Thyroid gland (tissue), 4 donors: ENCODE data around the gene HMCES.

Experiments used
- CTCF ChIP-seq, 6 experiments: fragments of 200-600 bp in 3 of 6; fragments of 450-650 bp in 3 of 6; sonication (generic) in 3 of 6; IDR thresholded peaks; one replicate each; pipeline ENCODE4 v1.5.1; 2016 to 2019; ENCODE audit warnings: antibody characterized with exemption in 6 of 6, mild to moderate bottlenecking in 2 of 6, inconsistent platforms in 1 of 6, moderate library complexity in 1 of 6
- POLR2A ChIP-seq, 2 donors: fragments of 450-650 bp; IDR thresholded peaks; one replicate each; pipeline ENCODE4 v1.6.1; 2017; ENCODE audit warnings: antibody characterized with exemption in 2 of 2, mild to moderate bottlenecking in 2 of 2, moderate library complexity in 1 of 2

GRCh38 chr3:129323651-129324294 is 45.1 kb downstream of the HMCES start:
- TF ChIP-seq CTCF (IDR thresholded peaks at IDR 0.05) (no peak), POLR2A (IDR thresholded peaks at IDR 0.05) (no peak)
